ENCODE data around the gene PMF1. TPM values are rescaled to one million over a fixed set of nuclear protein-coding genes. Genes with fewer than 3 reads are reported as not detected.

The PMF1 gene
- total RNA-seq, 1 donor from 2014 or later = 26.6 TPM

Other genes starting within 250 kb of the PMF1 start
- gene ARHGEF2, start 234.5 kb upstream of the PMF1 start, total RNA-seq = 6.5 TPM
- 95.6 TPM for gene SSR2, start 192.1 kb upstream of the PMF1 start, total RNA-seq
- 21.2 TPM for gene UBQLN4, start 159.2 kb upstream of the PMF1 start, total RNA-seq
- 66.6 TPM for gene LAMTOR2, start 158.2 kb upstream of the PMF1 start, total RNA-seq
- 1.7 TPM for gene RAB25, start 151.8 kb upstream of the PMF1 start, total RNA-seq
- 1.1 TPM for gene MEX3A, start 130.5 kb upstream of the PMF1 start, total RNA-seq
- 120 TPM for gene LMNA, start 98.3 kb upstream of the PMF1 start, total RNA-seq
- 0.88 TPM for gene SEMA4A, start 59.4 kb upstream of the PMF1 start, total RNA-seq
- 25.4 TPM for gene SLC25A44, start 18.9 kb upstream of the PMF1 start, total RNA-seq
- 1.8 TPM for gene BGLAP, start 29.2 kb downstream of the PMF1 start, total RNA-seq
- 3.3 TPM for gene PAQR6, start 35.0 kb downstream of the PMF1 start, total RNA-seq
- 43.3 TPM for gene SMG5, start 69.8 kb downstream of the PMF1 start, total RNA-seq
- gene TMEM79, start 71.3 kb downstream of the PMF1 start, total RNA-seq = 2.6 TPM
- 32.9 TPM for gene GLMP, start 82.7 kb downstream of the PMF1 start, total RNA-seq
- gene VHLL, start 86.3 kb downstream of the PMF1 start, total RNA-seq = not detected
- gene CCT3, start 125.3 kb downstream of the PMF1 start, total RNA-seq = 80.8 TPM
- 0.40 TPM for gene TSACC, start 125.5 kb downstream of the PMF1 start, total RNA-seq
- 2.8 TPM for gene RHBG, start 156.2 kb downstream of the PMF1 start, total RNA-seq